Mesendoderm (in vitro differentiated cells): ENCODE results near the gene GRM7.

ENCODE experiments used
- DNase-seq: peaks from one replicate; pipeline ENCODE4 v3.0.0; 2013
- H2AK5ac ChIP-seq: 2 replicates; pipeline ENCODE4 v1.6.1; 2013; ENCODE audit warnings: low read length, inconsistent platforms
- H2BK120ac ChIP-seq: 2 replicates; pipeline ENCODE4 v1.6.1; 2013; ENCODE audit warnings: low read depth, mild to moderate bottlenecking, low read length, moderate library complexity, mixed read lengths
- H2BK15ac ChIP-seq: replicated peaks from 2 replicates; pipeline ENCODE4 v1.6.1; 2013; ENCODE audit warnings: low read depth, mild to moderate bottlenecking, moderate library complexity
- H2BK5ac ChIP-seq: 2 replicates; pipeline ENCODE4 v1.6.1; 2013; ENCODE audit warnings: low read length, inconsistent platforms
- H3K18ac ChIP-seq: 2 replicates; pipeline ENCODE4 v1.6.1; 2013; ENCODE audit warnings: mild to moderate bottlenecking, low read length, mixed read lengths
- H3K23ac ChIP-seq: one replicate; pipeline ENCODE4 v1.6.1; 2013; ENCODE audit warnings: low read length
- H3K27ac ChIP-seq: 2 replicates; pipeline ENCODE4 v1.5.1; 2013; ENCODE audit warnings: low read depth, mild to moderate bottlenecking, inconsistent platforms, low read length, moderate library complexity
- H3K27me3 ChIP-seq: 2 replicates; pipeline ENCODE4 v1.6.1; 2013; ENCODE audit warnings: low read length, control low read depth, mild to moderate bottlenecking, inconsistent platforms; ENCODE audit not compliant: insufficient read depth, poor library complexity
- H3K36me3 ChIP-seq: 2 replicates; pipeline ENCODE4 v1.6.1; 2013; ENCODE audit warnings: low read length, inconsistent platforms; ENCODE audit not compliant: control insufficient read depth, insufficient read depth
- H3K4ac ChIP-seq: one replicate; pipeline ENCODE4 v1.6.1; 2013; ENCODE audit warnings: low read depth, mild to moderate bottlenecking, low read length, moderate library complexity
- H3K4me1 ChIP-seq: 2 replicates; pipeline ENCODE4 v1.6.1; 2013; ENCODE audit warnings: low read depth, low read length, inconsistent platforms; ENCODE audit not compliant: control insufficient read depth
- H3K4me2 ChIP-seq: 2 replicates; pipeline ENCODE4 v1.6.1; 2013; ENCODE audit warnings: low read length
- H3K4me3 ChIP-seq: 2 replicates; pipeline ENCODE4 v1.5.1; 2013; ENCODE audit warnings: mild to moderate bottlenecking, low read length
- H3K56ac ChIP-seq: one replicate; pipeline ENCODE4 v1.6.1; 2013; ENCODE audit warnings: low read length
- H3K79me1 ChIP-seq: 2 replicates; pipeline ENCODE4 v1.6.1; 2013; ENCODE audit warnings: low read length, inconsistent platforms
- H3K79me2 ChIP-seq: 2 replicates; pipeline ENCODE4 v1.6.1; 2013; ENCODE audit warnings: mild to moderate bottlenecking, low read length; ENCODE audit not compliant: control insufficient read depth, insufficient read depth
- H3K9ac ChIP-seq: 2 replicates; pipeline ENCODE4 v1.6.1; 2013; ENCODE audit warnings: low read length, inconsistent platforms
- H4K5ac ChIP-seq: one replicate; pipeline ENCODE4 v1.6.1; 2013; ENCODE audit warnings: low read length
- H4K8ac ChIP-seq: one replicate; pipeline ENCODE4 v1.6.1; 2013; ENCODE audit warnings: low read depth, mild to moderate bottlenecking, control low read depth, low read length, moderate library complexity
- WGBS: extraction: QIAGEN DNeasy Blood & Tissue Kit; methylation state at CpG from one replicate; pipeline ENCODE4 v1.1.7; 2013; ENCODE audit warnings: low lambda C conversion rate, missing lambda C conversion rate; ENCODE audit not compliant: insufficient coverage; ENCODE audit errors: extremely low coverage; 5-methylcytosine and 5-hydroxymethylcytosine counted together

The GRM7 gene

DNA sequence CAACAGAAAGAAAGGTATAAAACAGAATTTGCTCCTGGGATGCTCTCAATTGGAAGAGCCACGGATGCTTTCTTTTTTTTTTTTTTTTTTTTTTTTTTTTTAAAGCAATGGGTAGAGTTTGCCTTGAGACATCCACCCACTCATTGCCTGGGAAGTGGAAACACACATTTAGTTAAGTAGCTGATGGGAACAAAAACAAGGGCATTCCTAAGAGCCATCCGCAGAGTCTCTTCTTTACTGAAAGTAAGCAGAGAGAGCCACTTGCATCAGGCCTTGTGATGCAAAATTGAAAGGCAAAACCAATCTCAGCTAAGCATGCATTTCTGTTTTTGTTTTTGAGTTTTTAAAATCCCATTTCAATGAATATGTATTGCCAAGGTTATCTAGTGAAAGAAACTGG lies 852.8 kb downstream of the GRM7 start:
- Histone ChIP-seq H3K18ac (no peak overlapping the region), H2BK5ac (no peak overlapping the region), H2AK5ac (no peak overlapping the region), H3K9ac (no peak overlapping the region), H3K4me1 (no peaks in the 10 kb centered on the region), H4K5ac (no peak overlapping the region), H3K36me3 (no peaks in the 10 kb centered on the region), H3K56ac (no peak overlapping the region), H4K8ac (no peak overlapping the region), H3K79me2 (no peaks in the 10 kb centered on the region), H3K27me3 (no peaks in the 10 kb centered on the region), H3K79me1 (no peaks in the 10 kb centered on the region), H3K27ac (no peak overlapping the region), H3K4ac (no peak overlapping the region), H2BK120ac (no peak overlapping the region), H3K4me3 (no peak overlapping the region), H3K23ac (no peak overlapping the region), H2BK15ac (no peak overlapping the region), H3K4me2 (no peak overlapping the region)
- DNase-seq = no peak
- WGBS = no CpG with 5 or more reads among the region's 2 CpGs

DNA sequence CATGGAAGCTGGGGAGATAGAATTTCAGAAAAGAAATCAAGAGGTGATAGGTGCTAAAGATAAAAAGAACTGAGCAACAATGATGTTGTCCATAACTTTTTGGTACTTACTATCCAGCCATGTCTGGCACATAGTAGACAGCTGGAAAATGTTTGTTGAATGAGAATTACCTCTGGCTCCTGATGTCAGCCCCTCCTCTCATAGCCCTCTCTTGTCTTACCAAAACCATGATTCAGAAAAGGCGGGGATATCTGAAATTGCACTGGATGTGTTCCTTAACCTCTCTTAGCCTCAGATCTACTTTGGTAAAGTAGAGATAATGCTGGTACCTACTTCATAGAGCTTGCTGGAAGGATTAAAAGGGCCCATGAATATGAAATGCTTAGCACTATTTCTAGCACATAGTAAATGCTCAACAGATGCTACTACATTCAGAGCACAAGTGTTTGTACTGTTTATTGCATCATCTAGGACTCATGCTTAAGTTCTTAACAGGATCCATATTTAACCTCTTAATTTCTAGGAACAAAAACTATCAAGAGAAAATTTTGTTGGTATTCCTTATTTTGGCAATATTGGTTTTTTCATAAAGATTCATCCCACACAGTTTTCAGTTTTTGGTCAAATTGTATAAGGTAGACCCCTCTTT lies 859.9 kb downstream of the GRM7 start:
- no peaks in the 10 kb centered on the region for H3K4me1 ChIP-seq
- H3K79me1 ChIP-seq = no peaks in the 10 kb centered on the region
- no peaks in the 10 kb centered on the region for H3K36me3 ChIP-seq
- no peak overlapping the region for H2BK15ac ChIP-seq
- no peak overlapping the region for H3K56ac ChIP-seq
- H4K5ac ChIP-seq = no peak overlapping the region
- no peak overlapping the region for H3K4me2 ChIP-seq
- H3K27me3 ChIP-seq = no peaks in the 10 kb centered on the region
- DNase-seq = no peak
- no peak overlapping the region for H2BK120ac ChIP-seq
- no peak overlapping the region for H2BK5ac ChIP-seq
- no peak overlapping the region for H3K4ac ChIP-seq
- WGBS = no CpG with 5 or more reads among the region's 1 CpG
- H4K8ac ChIP-seq = no peak overlapping the region
- H3K4me3 ChIP-seq = no peak overlapping the region
- H2AK5ac ChIP-seq = no peak overlapping the region
- no peak overlapping the region for H3K23ac ChIP-seq
- H3K27ac ChIP-seq = no peak overlapping the region
- H3K18ac ChIP-seq = no peak overlapping the region
- no peak overlapping the region for H3K9ac ChIP-seq
- H3K79me2 ChIP-seq = no peaks in the 10 kb centered on the region

DNA sequence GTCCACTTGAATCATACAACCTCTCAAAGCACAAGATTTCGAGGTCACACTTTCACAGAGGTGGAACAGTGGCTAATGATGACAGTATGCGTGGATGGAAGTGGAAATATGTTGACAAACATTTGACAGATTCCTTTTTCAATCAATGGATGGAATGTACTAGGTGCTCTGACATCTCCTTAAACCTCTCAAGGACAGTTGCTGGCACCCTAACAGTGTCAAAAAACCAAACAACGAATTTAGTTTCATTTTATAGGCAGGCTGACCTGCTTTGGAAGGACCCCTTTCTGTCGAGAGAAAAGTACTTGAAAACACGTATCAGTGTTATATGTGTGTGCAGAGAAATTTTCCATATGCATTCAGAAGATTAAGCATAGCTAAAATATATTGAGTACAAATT lies 861.0 kb downstream of the GRM7 start:
- Histone ChIP-seq H2BK15ac (no peak overlapping the region), H2BK120ac (no peak overlapping the region), H2BK5ac (no peak overlapping the region), H4K5ac (no peak overlapping the region), H3K36me3 (no peaks in the 10 kb centered on the region), H3K4me1 (no peaks in the 10 kb centered on the region), H3K27ac (no peak overlapping the region), H2AK5ac (no peak overlapping the region), H3K79me2 (no peaks in the 10 kb centered on the region), H3K4me2 (no peak overlapping the region), H3K18ac (no peak overlapping the region), H3K9ac (no peak overlapping the region), H3K4me3 (no peak overlapping the region), H3K56ac (no peak overlapping the region), H3K4ac (no peak overlapping the region), H3K79me1 (no peaks in the 10 kb centered on the region), H3K23ac (no peak overlapping the region), H4K8ac (no peak overlapping the region), H3K27me3 (no peaks in the 10 kb centered on the region)
- no CpG with 5 or more reads among the region's 5 CpGs for WGBS
- DNase-seq = no peak

DNA sequence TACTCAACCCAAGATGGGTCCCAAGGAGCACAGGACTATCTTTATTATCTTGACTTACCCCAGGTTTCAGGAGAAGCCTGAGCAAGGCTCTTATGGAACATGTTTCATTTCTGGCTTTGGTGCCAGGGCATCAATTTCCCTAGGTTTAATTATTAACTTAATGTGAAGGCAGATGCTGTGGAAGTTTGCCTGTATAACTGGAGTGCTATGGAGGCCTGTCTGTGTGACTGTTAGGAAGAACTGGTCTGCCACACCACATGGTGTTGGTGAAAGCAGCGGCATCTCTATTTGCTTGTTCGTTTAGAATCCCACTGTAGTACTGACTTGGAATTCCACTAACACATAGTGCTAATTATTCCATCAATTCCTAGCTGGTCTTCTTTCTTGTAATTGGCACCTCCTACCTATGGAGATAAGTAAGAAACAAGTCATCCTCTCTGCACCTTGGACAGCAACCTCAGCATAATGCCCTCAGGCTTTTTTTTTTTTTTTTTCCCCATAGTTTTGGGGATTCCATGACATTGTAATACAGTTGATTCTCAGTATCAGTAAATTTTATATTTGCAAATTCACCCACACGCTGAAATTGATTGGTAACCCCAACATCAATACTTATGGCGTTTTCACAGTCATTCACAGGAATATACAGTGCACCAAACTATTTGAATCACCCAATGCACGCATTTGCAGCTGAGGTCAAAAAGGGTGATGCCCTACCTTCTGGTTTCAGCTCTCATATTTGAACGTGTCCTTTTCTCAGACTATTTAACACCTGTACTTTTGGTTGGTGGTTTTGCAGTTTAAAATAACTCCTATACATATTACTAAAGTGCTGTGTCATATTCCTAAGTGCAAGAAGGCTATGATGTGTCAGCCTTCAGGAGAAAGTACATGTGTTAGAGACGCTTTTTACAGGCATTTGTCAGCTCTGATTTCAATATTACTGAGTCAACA lies 867.9 kb downstream of the GRM7 start:
- Histone ChIP-seq H2BK15ac (no peak overlapping the region), H3K4me1 (peaks cover 2% of the 10 kb centered on the region), H4K5ac (no peak overlapping the region), H3K79me2 (no peaks in the 10 kb centered on the region), H3K9ac (no peak overlapping the region), H3K27me3 (no peaks in the 10 kb centered on the region), H3K18ac (no peak overlapping the region), H2BK120ac (no peak overlapping the region), H2AK5ac (no peak overlapping the region), H3K36me3 (no peaks in the 10 kb centered on the region), H3K56ac (no peak overlapping the region), H3K4ac (no peak overlapping the region), H3K4me2 (no peak overlapping the region), H3K4me3 (no peak overlapping the region), H3K23ac (no peak overlapping the region), H3K27ac (no peak overlapping the region), H4K8ac (no peak overlapping the region), H2BK5ac (no peak overlapping the region), H3K79me1 (no peaks in the 10 kb centered on the region)
- peak; percentile 40 for DNase-seq
- WGBS = no CpG with 5 or more reads among the region's 7 CpGs

GRCh38 chr3:7733933-7734332 lies 873.0 kb downstream of the GRM7 start:
- H2BK15ac ChIP-seq = no peak overlapping the region
- H2BK5ac ChIP-seq = no peak overlapping the region
- no peak overlapping the region for H3K23ac ChIP-seq
- H2BK120ac ChIP-seq = no peak overlapping the region
- H3K79me1 ChIP-seq = no peaks in the 10 kb centered on the region
- H3K36me3 ChIP-seq = no peaks in the 10 kb centered on the region
- no peak overlapping the region for H3K4ac ChIP-seq
- H3K27ac ChIP-seq = no peak overlapping the region
- no peak overlapping the region for H3K18ac ChIP-seq
- no peaks in the 10 kb centered on the region for H3K4me1 ChIP-seq
- no peak overlapping the region for H3K9ac ChIP-seq
- H3K4me2 ChIP-seq = no peak overlapping the region
- H3K56ac ChIP-seq = no peak overlapping the region
- DNase-seq = no peak
- H4K5ac ChIP-seq = no peak overlapping the region
- no peak overlapping the region for H3K4me3 ChIP-seq
- WGBS = no CpG with 5 or more reads among the region's 1 CpG
- H4K8ac ChIP-seq = no peak overlapping the region
- H3K27me3 ChIP-seq = no peaks in the 10 kb centered on the region
- H2AK5ac ChIP-seq = no peak overlapping the region
- H3K79me2 ChIP-seq = no peaks in the 10 kb centered on the region
